ENCODE data around the gene BNIP5.

Gene BNIP5

GRCh38 chr6:36301085-36301658, 35.5 kb downstream of the BNIP5 start:
- DNase-seq (ENCODE audit: low read depth in 2 of 3, low spot score in 1 of 3) = no peak

- DNase-seq (ENCODE audit: low read depth in 2 of 3, low spot score in 1 of 3) = no peak
Observed at GRCh38 chr6:36298027-36298426, 38.7 kb downstream of the BNIP5 start.

GRCh38 chr6:36297511-36297910, 39.2 kb downstream of the BNIP5 start:
- DNase-seq (ENCODE audit: low read depth in 2 of 3, low spot score in 1 of 3) = no peak

GRCh38 chr6:36297051-36297450, 39.6 kb downstream of the BNIP5 start:
- no peak for DNase-seq (ENCODE audit: low read depth in 2 of 3, low spot score in 1 of 3)

GRCh38 chr6:36296240-36296639, 40.4 kb downstream of the BNIP5 start:
- no peak for DNase-seq (ENCODE audit: low read depth in 2 of 3, low spot score in 1 of 3)

GRCh38 chr6:36292170-36292569, 44.5 kb downstream of the BNIP5 start:
- no peak for DNase-seq (ENCODE audit: low read depth in 2 of 3, low spot score in 1 of 3)

DNA sequence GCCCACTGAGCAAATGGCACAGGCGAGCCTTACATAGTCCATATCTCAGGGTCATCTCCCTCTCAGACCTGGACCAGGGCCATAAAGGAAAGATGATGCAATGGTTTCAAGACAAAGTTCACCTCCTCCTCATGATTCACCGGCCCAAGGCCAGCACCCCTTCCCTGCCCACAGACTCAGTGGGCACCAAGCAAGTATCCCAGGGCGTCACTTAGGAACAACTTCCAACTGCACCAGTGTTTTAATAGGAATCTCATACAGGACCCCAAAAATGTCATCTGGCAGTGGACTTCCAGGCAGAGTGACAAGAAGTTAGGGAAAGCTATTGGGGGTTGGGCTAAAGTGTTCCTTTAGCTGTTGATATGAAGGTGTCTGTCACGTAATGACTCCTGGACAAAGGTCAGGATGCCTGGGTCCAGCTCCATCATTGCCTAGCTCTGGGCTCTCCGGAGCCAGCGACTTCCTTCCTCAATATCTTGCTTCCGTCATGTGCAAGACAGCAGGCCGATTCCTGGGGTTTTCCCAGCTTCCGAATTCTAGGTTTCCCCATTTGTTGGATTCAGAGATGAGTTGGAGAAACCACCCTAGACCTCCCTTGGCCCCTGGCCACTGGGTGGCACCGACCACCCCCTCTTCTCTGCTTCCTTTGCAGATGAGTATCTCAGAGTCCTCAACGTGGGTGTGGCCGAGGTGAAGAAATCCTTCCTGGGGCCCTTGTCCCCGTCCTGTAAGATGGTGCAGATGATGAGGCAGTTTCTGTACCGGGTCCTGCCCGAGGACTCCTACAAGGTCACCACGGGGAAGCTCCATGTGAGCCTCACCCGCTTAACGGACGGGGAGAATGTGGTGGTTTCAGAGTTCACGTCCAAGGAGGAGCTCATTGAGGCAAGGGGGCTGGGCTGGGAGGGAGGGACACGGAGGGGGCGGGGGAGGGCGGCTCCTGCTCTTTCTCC, 45.7 kb downstream of the BNIP5 start:
- DNase-seq (ENCODE audit: low read depth in 2 of 3, low spot score in 1 of 3) = no peak

DNA sequence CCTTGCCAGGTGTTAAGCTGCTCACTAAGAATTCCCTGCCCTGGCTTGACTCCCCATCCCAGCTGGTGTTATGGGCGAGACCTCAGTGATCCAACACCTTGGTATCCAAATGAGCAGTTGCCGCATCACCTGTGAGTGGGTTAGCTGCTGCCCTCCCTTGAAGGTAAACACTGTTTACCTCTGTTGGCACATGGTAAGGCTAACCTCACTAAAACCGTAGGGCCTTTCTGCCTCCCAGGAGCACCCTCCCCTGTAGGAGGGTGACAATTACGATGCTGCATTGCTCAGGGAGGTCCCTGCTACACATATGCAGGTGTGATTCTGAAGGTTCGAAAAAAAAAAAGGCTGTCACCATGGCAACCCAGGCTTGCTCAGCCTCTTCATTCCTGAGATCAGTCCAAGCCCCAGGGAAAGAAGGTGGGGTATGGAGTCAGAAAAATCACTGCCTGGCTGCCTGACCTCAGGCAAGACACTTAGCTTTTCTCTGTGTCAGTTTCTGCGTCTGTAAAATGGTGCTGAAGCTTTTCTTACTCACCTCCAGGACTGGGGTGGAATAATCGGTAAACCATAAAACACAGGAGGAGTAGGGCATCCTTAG, 47.3 kb downstream of the BNIP5 start:
- no peak for DNase-seq (ENCODE audit: low read depth in 2 of 3, low spot score in 1 of 3)

DNA sequence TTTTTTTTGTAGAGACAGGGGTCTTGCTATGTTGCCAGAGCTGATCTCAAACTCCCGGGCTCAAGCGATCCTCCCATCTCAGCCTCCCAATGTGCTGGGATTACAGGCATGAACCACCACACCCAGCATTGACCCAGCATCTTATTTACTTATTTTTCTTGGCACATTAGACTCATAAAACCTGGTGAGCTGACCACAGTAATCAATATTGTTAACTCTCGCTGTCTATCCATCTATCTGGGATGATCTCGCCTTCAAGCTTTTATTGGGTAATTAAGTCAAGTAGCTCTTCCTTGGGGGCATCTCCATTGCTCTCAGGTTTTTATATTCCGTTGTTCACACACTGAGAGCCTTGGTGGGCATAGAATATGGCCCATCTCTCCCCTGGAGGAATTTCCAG, 49.8 kb downstream of the BNIP5 start:
- DNase-seq (ENCODE audit: low read depth in 2 of 3, low spot score in 1 of 3) = no peak

GRCh38 chr6:36285797-36286196, 50.9 kb downstream of the BNIP5 start:
- no peak for DNase-seq (ENCODE audit: low read depth in 2 of 3, low spot score in 1 of 3)

DNA sequence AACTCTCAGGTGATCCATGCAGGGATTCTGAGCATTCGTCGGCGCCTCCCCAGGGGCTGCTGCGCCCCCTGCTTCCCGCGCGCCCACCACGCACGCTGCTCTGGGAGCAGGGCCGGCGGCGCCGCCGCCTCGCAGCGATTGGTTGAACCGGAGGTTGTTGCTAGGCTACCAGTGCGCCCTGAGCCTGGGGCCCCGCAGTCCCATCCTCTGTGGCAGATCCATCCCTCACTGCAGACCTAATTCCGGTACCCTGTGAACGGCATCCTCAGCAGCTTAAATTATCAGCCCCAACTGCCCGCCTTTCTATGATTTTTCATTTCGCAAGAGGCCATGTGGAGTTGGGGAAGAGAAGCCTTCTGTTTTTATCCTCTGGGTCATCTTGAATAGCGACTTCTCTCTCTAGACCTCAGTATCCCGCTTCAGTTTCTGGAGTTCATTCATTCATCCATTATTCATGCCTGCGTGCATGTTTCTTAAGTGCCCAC, 51.5 kb downstream of the BNIP5 start:
- DNase-seq (ENCODE audit: low read depth in 2 of 3, low spot score in 1 of 3) = no peak

GRCh38 chr6:36284359-36284758, 52.3 kb downstream of the BNIP5 start:
- DNase-seq (ENCODE audit: low read depth in 2 of 3, low spot score in 1 of 3) = no peak

GRCh38 chr6:36283608-36284007, 53.1 kb downstream of the BNIP5 start:
- DNase-seq (ENCODE audit: low read depth in 2 of 3, low spot score in 1 of 3) = no peak

DNA sequence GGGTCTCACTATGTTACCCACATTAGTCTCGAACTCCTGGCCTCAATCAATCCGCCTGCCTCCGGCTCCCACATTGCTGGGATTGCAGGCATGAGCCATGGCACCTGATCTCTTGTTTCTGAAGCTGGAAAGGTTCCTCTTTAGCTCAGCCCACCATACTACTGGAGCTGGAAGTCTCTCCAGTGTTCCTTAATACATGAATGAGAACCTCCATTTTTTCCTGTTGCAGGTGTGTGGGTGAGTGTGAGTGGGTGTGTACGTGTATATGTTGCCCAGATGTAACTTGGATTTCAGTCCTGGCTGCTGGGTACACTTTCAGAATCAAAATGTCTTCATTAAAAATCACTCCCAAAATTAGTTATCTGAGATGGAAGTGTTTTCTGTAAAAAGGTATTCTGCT, 55.7 kb downstream of the BNIP5 start:
- DNase-seq (ENCODE audit: low read depth in 2 of 3, low spot score in 1 of 3) = no peak

- DNase-seq (ENCODE audit: low read depth in 2 of 3, low spot score in 1 of 3) = no peak
Observed at GRCh38 chr6:36280467-36280866, 56.2 kb downstream of the BNIP5 start.

DNA sequence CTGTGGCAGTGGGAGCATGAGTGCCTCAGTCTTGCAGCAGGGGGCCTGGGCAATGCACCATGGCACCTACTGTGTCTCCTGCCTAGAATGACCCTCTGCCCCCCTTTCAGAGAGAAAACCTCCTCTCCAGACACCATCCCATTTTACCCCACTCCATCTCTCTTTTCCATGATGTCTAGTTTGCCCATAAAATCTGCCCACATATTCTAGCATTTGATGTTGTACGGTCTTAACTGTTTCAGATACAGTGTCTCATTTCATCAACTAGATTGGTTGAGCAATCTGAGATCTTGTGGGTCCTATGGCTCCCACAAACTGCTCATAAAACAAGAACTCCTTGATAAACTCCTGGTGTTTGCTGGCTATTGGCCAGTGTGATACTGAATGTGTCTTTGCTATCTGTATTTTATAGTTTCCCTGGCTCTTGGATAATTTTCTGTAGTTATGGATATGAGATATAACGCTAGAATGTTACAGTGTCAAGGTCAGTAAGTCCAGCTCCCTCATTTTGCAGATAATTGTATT, 58.7 kb downstream of the BNIP5 start:
- no peak for DNase-seq (ENCODE audit: low read depth in 2 of 3, low spot score in 1 of 3)

DNA sequence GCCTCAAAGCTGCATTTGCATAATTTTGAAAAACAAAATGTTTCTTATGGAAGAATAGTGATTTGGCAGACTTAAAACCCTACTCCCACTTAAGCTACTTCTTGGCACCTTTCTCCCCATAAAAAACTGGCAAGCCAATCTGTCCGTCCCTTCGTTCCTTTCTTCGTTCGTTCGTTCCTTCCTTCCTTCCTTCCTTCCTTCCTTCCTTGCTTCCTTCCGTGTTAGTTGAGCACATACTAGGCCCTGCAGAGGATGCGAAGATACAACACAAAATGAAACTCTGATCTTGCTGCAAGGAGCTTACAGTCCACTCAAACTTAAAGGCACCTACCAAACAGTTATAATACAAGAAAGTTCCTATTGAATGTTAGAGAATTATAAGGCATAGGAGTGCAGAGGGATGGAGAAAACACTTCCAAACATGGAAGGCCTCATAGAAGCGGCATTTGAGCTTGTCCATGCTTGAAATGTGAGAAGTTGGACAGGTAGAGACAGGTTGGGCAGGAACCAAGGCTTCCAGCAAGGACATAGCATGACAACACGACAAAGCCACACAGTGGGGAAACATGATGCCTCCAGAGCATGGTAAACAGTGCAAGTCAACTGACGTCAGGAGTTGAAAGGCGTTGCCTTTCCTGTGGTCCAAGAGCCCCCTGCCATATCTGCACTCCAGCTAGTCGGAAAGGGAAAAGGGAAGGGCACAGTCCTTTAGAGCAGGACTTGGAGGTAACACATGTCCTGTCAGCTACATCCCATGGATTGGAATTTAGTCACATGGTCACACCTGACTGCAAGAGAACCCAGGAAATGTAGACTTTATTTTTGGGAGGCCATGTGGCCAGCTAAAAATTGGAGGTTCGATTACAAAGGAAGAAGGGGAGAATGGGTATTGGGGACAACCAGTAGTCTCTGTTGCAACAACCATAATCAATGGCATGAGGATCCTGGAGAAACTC, 59.8 kb downstream of the BNIP5 start:
- DNase-seq (ENCODE audit: low read depth in 2 of 3, low spot score in 1 of 3) = no peak

DNA sequence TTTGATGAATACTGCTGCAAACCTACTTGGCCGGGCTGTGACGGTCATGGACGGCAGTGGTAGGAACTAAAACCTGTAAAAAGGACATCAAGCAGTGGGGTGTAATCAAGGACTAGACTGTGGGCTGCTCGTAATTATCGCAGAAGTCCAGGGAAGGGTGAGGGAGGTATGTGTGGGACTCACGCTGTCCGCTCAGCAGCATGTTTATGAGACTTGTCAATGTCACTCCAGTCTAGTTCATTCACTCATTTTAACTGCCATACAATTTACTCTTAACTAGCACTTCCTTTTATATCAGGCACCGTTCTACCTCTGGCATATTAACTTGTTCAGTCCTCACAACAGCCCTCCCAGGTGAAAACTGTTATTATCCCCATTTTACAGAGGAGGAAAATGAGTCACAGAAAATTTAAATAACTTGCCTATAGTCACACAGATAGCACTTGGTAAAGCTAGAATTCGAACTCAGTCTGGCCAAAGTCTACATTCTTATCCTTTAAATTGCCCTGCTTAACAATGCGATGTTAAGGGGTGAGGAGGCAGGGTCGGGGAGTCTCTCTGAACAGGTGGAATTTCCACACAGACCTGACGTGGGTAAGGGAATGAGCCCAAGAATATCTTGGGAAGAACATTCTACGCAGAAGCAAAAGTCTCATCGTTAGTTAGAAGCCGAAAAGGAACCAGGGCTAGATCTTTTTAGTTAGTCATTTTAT, 62.7 kb downstream of the BNIP5 start:
- DNase-seq (ENCODE audit: low read depth in 2 of 3, low spot score in 1 of 3) = no peak

GRCh38 chr6:36273067-36273466, 63.6 kb downstream of the BNIP5 start:
- no peak for DNase-seq (ENCODE audit: low read depth in 2 of 3, low spot score in 1 of 3)

DNA sequence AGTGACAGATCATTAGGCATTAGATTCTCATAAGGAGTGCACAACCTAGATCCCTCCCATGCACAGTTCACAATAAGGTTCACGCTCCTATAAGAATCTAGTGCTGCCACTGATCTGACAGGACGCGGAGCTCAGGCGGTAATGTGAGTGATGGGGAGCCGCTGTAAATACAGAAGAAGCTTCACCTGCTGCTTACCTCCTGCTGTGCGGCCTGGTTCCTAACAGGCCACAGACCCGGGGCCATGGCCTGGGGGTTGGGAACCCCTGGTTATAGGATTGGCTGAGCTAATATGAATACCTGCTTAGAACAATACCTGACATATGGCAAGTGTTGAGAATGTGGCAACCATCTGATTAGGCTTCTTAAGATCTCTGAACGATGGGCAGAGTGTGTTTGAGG, 64.5 kb downstream of the BNIP5 start:
- no peak for DNase-seq (ENCODE audit: low read depth in 2 of 3, low spot score in 1 of 3)
